ENCODE measurements around the gene TM9SF3.

Gene TM9SF3

DNA sequence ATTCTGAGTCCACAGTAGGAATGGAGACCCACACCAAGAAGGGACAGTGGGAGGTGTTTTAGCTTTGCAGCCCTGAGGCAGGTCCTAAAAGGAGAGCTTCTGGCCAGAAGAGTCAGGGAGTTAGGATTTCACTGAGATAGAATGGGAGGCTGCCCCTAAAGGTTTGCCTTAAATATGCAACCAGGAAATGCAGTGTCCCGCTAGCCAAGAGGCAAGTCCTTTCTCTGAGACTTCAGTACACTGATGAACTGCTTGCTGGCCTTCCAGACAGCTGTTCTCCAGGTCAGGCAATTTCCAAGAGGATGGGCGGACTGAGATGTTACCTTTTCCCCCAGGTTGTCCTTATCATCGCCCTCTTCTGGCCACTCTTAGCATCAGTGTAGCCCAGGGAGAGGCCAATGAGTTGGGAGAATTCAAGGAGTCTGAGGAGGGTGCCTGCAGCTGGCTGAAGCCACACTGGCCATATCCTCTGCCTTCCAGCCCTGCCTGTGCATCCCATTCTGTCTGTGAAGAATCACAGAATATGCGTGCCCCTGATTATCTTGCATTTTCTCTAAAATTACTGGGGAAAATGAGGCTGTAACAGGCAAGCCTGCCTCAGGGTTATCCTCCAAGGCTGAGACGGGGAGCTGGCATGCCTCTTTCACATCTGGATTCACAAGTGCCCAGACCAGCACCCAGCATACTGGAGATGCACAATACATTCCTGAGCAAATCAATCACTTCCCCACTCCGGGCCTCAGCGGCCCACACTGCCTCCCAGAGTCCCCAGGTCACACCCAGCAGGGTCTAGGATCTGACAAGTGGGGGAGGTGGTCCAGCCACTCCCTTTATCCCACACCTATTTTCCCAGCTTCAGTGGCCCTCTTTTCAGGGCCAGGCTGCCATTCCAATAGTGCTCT lies 75.5 kb downstream of the TM9SF3 start:
- DNase-seq (ENCODE audit: low read depth) = no peak

DNA sequence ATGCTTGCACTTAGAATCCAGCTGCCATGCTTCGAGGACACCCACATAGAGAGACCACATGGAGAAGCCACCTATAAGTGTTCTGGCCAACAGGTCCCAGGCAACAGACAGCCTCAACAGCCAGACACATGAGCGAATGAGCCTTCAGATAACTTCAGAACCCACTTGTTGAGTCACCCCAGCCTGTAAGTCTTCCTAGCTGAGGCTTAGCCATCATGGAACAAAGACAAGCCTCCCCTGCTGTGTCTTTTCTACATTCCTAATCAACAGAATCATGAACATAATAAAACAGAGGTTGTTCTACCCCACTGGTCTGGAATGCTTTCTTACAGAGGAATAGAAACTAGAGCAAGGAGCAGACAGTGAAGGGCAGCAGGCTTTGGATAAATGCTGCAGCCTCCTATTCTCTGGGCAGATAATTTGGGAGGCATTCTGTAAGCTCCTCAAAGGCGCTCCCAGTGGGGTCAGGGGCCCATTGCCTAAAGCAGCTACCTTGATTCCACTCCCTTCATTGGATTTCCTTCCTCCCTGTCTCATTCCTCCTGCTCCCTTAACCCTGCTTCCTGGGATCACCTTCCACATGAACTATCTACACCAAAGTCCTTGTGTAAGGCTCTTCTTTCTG lies 77.7 kb downstream of the TM9SF3 start:
- peak; percentile 36 for DNase-seq (ENCODE audit: low read depth)

- no peak for DNase-seq (ENCODE audit: low read depth)
These were observed 79.8 kb downstream of the TM9SF3 start for GRCh38 chr10:96507044-96507443.

DNA sequence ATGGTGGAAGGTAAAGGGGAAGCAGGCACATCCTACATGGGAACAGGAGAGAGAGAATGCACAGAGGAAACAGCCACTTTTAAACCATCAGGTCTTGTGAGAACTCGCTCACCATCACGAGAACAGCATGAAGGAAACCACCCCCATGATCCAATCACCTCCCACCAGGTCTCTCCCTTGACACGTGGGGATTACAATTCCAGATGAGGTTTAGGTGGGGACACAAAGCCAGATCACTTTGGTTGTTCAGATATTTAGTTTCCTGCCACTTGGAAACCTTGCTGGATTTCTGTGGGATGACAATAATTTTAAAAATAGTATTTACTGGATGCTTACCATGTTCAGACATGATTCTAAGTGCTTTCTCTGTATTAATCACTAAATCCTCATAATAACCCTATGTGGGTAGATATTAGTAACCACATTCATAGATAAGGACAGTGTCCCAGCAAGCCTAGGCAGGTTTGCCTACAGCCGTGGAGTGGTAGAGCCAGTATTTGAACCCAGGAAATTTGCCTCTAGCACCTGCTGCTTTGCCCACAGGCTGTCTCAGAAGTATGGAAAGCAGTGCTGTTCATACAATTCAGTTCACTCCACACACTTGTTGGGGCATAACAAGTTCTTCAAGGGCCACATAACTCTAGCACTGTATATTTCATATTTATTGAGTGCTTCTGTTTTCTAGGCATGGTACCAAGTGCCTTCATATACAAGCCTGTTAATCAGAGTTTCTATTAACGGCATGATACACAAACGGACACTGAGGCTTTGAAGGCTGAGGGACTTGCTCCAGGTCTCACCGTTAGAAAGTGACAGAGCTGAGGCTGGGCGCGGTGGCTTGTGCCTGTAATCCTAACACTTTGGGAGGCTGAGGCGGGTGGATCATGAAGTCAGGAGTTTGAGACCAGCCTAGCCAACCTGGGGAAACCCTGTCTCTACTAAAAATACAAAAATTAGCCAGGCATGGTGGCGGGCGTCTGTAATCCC lies 81.4 kb downstream of the TM9SF3 start:
- no peak for DNase-seq (ENCODE audit: low read depth)

GRCh38 chr10:96502561-96503282 lies 84.1 kb downstream of the TM9SF3 start:
- no peak for DNase-seq (ENCODE audit: low read depth)

- no peak for DNase-seq (ENCODE audit: low read depth)
These were observed 84.8 kb downstream of the TM9SF3 start for GRCh38 chr10:96501985-96502384.

DNA sequence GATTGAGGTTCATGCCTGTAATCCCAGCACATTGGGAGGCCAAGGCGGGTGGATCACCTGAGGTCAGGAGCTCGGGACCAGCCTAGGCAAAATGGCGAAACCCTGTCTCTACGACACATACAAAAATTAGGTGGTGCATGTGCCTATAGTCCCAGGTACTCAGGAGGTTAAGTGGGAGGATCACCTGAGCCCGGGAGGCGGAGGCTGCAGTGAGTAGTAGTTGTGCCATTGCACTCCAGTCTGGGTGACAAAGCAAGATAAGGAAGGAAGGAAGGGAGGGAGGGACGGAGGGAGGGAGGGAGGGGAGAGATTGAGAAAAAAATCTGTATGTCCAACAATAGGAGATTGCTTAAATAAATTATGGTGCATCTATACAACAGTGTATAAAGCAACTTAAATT lies 86.3 kb downstream of the TM9SF3 start:
- DNase-seq (ENCODE audit: low read depth) = no peak

- no peak for DNase-seq (ENCODE audit: low read depth)
These were observed 86.8 kb downstream of the TM9SF3 start for GRCh38 chr10:96500050-96500449.

DNA sequence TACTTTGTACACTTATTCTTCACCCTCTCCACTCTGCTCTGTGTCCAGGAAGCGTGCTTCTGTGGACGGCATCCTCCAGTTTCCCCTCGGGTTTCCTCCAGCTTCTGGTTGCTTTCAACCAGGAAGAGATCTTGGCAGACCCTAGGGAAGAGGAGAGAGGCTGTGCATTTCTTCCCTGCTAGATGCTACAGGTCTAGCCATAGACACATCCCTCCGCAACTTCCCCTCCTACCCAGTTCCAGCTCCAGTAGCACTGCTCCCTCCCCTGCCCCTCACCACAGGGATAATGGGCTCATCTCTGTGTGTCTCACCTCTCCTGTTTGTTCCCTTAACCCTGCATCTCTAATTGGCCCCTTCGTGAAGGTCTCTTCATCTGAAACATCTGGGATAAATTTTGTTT lies 89.4 kb downstream of the TM9SF3 start:
- DNase-seq (ENCODE audit: low read depth) = no peak

- DNase-seq (ENCODE audit: low read depth) = no peak
These were observed 90.4 kb downstream of the TM9SF3 start for GRCh38 chr10:96496281-96496925.

DNA sequence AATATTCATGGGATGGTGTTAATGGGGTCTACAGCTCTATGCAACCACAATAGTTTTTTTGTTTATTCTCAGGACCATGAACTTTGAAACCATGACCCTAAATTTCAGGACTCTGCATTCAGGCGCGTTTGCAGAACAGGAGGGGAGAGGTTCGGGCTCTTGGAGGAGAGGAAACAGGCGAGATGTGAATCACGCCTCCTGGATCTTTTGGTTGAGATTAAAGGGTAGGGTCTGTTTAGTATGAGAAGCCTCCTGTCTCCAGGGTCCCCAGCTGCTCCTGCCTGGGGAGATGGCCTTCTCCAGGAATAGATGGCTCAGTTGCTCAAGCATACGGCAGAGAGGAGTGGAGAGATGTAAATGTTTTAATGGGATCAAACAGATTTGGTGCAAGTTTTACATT lies 91.3 kb downstream of the TM9SF3 start:
- DNase-seq (ENCODE audit: low read depth) = no peak

- DNase-seq (ENCODE audit: low read depth) = no peak
These were observed 92.1 kb downstream of the TM9SF3 start for GRCh38 chr10:96494694-96495093.

DNA sequence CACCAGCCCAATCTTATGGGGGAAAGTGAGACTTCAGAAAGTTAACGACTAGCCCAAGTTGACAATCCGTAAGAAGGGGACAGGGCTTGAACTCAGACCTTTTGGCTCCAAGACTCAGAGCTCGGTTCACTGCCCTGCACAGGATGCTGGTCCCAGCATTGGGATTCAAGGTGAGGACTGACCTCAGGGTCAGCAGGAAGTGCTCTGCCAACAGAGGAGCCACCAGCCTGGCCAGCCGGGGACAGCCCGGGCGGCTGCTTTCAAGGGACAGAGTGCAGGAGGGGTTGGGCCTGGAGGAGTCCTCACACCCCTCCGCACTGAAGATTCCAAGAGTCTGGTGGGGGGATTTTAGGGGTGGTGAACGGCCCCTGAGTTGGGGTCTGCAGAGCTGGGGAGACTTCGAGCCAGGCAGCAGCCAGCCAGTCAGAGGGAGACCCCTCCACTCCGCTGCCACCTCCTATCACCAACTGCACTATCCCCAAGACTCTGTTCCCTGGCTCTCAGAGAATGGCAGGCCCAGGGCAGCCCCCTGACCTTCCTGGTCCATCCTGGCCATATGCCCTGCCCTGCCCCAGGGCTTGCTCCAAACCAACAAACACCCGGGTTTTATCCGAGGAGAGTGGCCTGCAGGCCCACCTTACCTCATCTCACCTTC lies 92.8 kb downstream of the TM9SF3 start:
- no peak for DNase-seq (ENCODE audit: low read depth)

DNA sequence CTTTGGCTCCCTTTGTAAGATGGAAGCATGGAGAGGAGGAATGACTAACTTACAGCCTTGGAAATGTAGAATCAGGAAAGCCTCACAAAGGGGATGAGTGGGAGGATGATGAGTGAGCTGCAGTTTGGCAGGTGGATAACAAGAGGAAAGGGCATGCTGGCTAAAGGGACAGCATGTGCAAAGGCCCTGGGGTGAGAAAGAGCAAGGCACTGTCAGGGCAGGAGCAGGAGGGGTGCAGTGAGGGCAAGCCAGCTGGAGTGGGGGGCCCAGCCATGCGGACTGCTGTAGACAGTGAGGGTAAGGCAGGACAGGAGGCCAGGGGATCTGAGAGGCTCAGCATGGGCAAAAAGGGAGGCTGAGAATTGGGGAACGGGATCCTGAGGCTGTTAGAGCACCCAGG lies 93.6 kb downstream of the TM9SF3 start:
- no peak for DNase-seq (ENCODE audit: low read depth)

GRCh38 chr10:96491303-96491702 lies 95.5 kb downstream of the TM9SF3 start:
- DNase-seq (ENCODE audit: low read depth) = no peak

GRCh38 chr10:96488161-96488935 lies 98.5 kb downstream of the TM9SF3 start:
- DNase-seq (ENCODE audit: low read depth) = no peak

DNA sequence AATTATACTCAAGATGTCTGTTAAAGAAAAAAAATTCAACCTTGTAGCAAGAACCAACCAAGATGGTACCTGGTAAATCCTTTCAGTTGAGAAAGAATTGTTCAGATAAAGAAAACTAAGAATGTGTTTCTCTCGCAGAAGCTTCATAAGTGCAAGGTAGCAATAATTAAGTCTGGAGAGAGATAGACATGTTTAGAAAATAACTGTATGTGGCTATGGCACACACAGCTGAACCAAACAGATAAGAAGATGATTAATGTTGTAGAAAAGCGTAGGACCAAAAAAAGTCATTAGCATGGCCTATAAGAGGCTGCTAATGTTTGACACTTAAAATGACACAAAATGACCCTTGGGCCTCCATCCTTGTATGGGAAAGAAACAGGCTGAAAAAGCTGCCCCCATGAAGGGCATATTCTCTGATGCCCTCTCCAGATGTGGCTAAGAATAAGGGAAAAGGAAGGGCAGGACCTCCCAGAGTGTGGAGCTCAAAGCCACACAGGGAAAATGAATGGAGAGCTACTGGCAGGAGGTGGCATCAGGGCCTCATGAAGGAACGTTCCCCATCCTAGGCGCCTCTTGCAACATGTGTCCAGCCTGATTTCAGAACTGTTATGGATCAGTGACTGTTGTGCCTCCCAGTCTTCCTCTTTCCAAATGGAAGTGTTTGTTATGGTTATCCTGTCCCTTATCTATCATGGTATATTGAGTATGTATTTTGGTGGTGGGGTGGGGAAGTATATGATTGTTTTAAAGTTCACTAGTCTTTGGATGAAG lies 103.8 kb downstream of the TM9SF3 start:
- no peak for DNase-seq (ENCODE audit: low read depth)

GRCh38 chr10:96478355-96478754 lies 108.5 kb downstream of the TM9SF3 start:
- DNase-seq (ENCODE audit: low read depth) = no peak

DNA sequence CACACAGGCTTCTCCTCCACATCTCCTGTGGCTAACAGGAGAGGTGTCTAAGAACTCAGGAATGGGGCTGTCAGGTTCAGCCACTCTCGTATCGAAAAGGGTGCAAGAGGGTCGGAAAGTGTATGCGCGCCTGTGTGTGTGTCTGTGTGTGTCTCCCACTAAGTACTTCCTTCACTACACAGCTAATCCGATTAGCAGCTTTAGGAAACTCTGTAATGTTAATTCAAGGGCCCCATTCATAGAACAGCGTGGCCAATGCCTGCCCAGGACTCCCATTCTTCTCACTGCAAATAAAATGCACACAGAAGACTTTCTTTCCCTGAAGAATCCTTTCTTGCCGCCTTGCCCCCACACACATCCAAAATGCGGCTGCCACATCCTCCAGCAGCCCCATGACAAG lies 112.9 kb downstream of the TM9SF3 start:
- no peak for DNase-seq (ENCODE audit: low read depth)
